Stimulated activated CD4-positive, alpha-beta T cell treated with anti-CD3 and anti-CD28 coated beads, Interleukin-12 subunit alpha, Interleukin-12 subunit beta, amount 100 ng/mL, for 4 hours (primary cell): ENCODE measurements around the gene CDKN2B-AS1.
A peak's percentile ranks its signal among the peaks of the same experiment; 100 is the strongest.
"Not testable (repeated sequence)": the region's sequence is repeated elsewhere in the genome, so short reads cannot be mapped to it uniquely, and the experiment has no call there.

ENCODE experiments used
- DNase-seq: peaks from one replicate; pipeline ENCODE4 v3.0.0-alpha.2; 2020

Gene CDKN2B-AS1

GRCh38 chr9:21994556-21995005 is at the start of gene CDKN2B-AS1:
Gene CDKN2B-AS1 (plus strand): TSS chr9:21994791.
- DNase-seq, result no peak

GRCh38 chr9:21945606-21946005 is 49.0 kb upstream of the CDKN2B-AS1 start:
- DNase-seq, result no peak

GRCh38 chr9:21958833-21959232 is 35.8 kb upstream of the CDKN2B-AS1 start:
- no peak for DNase-seq

- not testable (repeated sequence) for DNase-seq
Observed at GRCh38 chr9:21959268-21959667, 35.3 kb upstream of the CDKN2B-AS1 start.

- DNase-seq, result no peak
Observed at GRCh38 chr9:21961569-21961968, 33.0 kb upstream of the CDKN2B-AS1 start.

GRCh38 chr9:21964925-21965385 is 29.6 kb upstream of the CDKN2B-AS1 start:
- peak; percentile 35 for DNase-seq

- DNase-seq, result no peak
Observed at GRCh38 chr9:21965401-21965951, 29.1 kb upstream of the CDKN2B-AS1 start.

- DNase-seq, result no peak
Observed at GRCh38 chr9:21966140-21966851, 28.3 kb upstream of the CDKN2B-AS1 start.

GRCh38 chr9:21967169-21967568 is 27.4 kb upstream of the CDKN2B-AS1 start:
- DNase-seq, result no peak

GRCh38 chr9:21967702-21968101 is 26.9 kb upstream of the CDKN2B-AS1 start:
- DNase-seq, result no peak

- DNase-seq, result no peak
Observed at GRCh38 chr9:21968331-21969010, 26.1 kb upstream of the CDKN2B-AS1 start.

- no peak for DNase-seq
Observed at GRCh38 chr9:21969011-21969940, 25.3 kb upstream of the CDKN2B-AS1 start.

- no peak for DNase-seq
Observed at GRCh38 chr9:21969951-21970799, 24.4 kb upstream of the CDKN2B-AS1 start.

GRCh38 chr9:21970800-21971640 is 23.6 kb upstream of the CDKN2B-AS1 start:
- no peak for DNase-seq

GRCh38 chr9:21972361-21972760 is 22.2 kb upstream of the CDKN2B-AS1 start:
- DNase-seq, result no peak

GRCh38 chr9:21974343-21974721 is 20.3 kb upstream of the CDKN2B-AS1 start:
- DNase-seq, result no peak

GRCh38 chr9:21974722-21975409 is 19.7 kb upstream of the CDKN2B-AS1 start:
- no peak for DNase-seq

GRCh38 chr9:21976334-21976875 is 18.2 kb upstream of the CDKN2B-AS1 start:
- DNase-seq, result no peak

- no peak for DNase-seq
Observed at GRCh38 chr9:21982391-21982790, 12.2 kb upstream of the CDKN2B-AS1 start.
